GM19099 (cell line): Measurements from ENCODE around the gene PPP1R14C.

Experiments used
- POLR2A ChIP-seq: IDR thresholded peaks from 3 replicates; pipeline ENCODE4 v1.6.1; 2011; ENCODE audit warnings: low read depth; ENCODE audit not compliant: insufficient read length; ENCODE audit errors: extremely low read depth

PPP1R14C gene

GRCh38 chr6:150271501-150272263 is 128.8 kb downstream of the PPP1R14C start:
- TF ChIP-seq POLR2A: no peak

- no peak for TF ChIP-seq POLR2A
Measured at GRCh38 chr6:150272264-150272975, 129.6 kb downstream of the PPP1R14C start.

GRCh38 chr6:150272976-150273315 is 130.1 kb downstream of the PPP1R14C start:
- TF ChIP-seq POLR2A: no peak

GRCh38 chr6:150273457-150274309 is 130.8 kb downstream of the PPP1R14C start:
- TF ChIP-seq POLR2A: no peak

- no peak for TF ChIP-seq POLR2A
Measured at GRCh38 chr6:150275489-150275888, 132.6 kb downstream of the PPP1R14C start.

- TF ChIP-seq POLR2A: no peak
Measured at GRCh38 chr6:150276168-150276936, 133.5 kb downstream of the PPP1R14C start.

- TF ChIP-seq POLR2A: no peak
Measured at GRCh38 chr6:150276937-150277742, 134.3 kb downstream of the PPP1R14C start.

- TF ChIP-seq POLR2A: no peak
Measured at GRCh38 chr6:150279533-150279932, 136.7 kb downstream of the PPP1R14C start.

GRCh38 chr6:150280703-150281102 is 137.9 kb downstream of the PPP1R14C start:
- TF ChIP-seq POLR2A: no peak

GRCh38 chr6:150281767-150282166 is 138.9 kb downstream of the PPP1R14C start:
- no peak for TF ChIP-seq POLR2A

GRCh38 chr6:150282806-150283205 is 140.0 kb downstream of the PPP1R14C start:
- TF ChIP-seq POLR2A: no peak

- no peak for TF ChIP-seq POLR2A
Measured at GRCh38 chr6:150286460-150286859, 143.6 kb downstream of the PPP1R14C start.

GRCh38 chr6:150286912-150287311 is 144.1 kb downstream of the PPP1R14C start:
- TF ChIP-seq POLR2A: no peak

GRCh38 chr6:150288456-150288855 is 145.6 kb downstream of the PPP1R14C start:
- TF ChIP-seq POLR2A: no peak

- TF ChIP-seq POLR2A: no peak
Measured at GRCh38 chr6:150289454-150290071, 146.7 kb downstream of the PPP1R14C start.
